ENCODE measurements around the gene SCNM1.
"Not testable (repeated sequence)": the region's sequence is repeated elsewhere in the genome, so short reads cannot be mapped to it uniquely, and the experiment has no call there.

Gene SCNM1

DNA sequence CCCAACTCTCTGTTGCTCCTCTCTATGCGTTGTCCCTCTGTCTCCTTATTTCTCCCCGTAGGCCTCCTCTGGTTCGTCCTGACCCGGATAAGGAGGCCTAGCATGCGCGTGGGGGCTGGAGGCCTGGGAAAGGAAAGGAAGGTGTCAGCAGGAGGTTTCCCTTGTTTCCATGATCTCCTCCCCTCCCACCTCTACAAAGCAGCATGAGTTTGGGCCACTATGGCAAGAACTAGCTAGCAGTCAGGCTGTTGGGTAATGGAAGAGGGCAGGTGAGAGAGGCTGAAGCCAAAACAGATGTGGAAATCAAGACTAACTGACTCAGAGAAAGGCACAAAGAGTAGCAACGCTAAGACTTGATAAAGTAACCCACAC, 18.8 kb upstream of the SCNM1 start:
- no peak for DNase-seq

DNA sequence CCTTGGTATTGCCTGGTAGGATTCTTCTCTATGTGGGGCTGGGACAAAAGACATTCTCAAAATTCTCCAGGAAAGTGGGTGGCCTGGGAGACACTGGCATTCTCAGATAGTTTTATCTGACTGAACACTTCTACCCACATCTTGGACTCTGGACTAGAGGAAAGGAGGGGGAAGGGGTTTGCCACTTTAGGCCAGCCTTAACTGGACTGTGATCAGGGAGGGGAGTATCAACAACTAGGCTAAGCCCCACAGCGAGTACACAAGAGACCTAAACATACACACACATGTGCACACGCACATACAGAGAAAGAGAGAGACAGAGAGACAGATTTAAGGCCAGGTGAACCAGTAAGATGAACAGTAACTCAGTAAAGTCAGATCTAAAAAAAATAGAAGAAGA, 18.3 kb upstream of the SCNM1 start:
- DNase-seq: no peak

DNA sequence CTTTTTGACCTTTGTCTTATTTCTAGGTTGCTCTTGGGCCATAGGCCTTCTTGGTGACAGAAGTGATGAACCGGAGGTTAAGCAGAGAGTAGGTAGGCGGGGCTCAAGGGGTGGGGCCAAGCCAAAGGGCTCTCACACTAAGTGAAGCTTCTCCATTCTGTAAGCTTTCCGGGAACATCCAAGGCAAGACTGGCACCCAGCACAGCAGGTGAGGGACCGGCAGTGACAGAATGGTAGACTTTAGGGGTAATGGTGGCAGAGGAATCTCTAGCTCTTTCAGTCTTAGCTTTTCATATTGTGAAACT, 9.5 kb upstream of the SCNM1 start, which contains the start of gene TNFAIP8L2:
TSS of gene TNFAIP8L2 (plus strand) at position 135 of the 305 bp plus-strand sequence. CDS start 2,049 bp downstream, outside the sequence.
- DNase-seq: peak; percentile 78

DNA sequence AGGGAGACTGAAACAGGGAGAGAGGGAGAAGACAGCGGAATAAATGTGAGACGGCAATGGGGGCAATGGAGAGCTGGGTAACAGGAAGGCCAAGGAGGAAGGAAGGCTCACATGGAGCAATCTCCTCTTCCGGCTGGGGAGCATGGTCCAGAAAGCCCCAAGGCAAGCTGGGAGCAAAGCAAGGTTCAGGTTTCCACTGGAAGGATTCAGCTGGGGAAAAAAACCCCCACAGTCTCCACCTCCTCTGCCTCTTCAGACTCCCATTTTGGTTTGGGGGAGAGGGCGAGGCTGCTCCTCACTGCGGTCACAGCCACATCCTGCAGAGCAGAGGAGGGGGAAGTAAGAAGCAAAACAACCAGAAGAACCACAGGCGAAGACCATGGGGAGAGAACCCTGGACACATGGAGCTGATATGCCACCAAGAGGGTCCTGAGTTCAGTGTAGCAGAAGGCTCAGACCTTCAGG, 8.8 kb upstream of the SCNM1 start:
- DNase-seq: peak; percentile 57

- DNase-seq: no peak
Observed at GRCh38 chr1:151158326-151158725, 7.6 kb upstream of the SCNM1 start.

DNA sequence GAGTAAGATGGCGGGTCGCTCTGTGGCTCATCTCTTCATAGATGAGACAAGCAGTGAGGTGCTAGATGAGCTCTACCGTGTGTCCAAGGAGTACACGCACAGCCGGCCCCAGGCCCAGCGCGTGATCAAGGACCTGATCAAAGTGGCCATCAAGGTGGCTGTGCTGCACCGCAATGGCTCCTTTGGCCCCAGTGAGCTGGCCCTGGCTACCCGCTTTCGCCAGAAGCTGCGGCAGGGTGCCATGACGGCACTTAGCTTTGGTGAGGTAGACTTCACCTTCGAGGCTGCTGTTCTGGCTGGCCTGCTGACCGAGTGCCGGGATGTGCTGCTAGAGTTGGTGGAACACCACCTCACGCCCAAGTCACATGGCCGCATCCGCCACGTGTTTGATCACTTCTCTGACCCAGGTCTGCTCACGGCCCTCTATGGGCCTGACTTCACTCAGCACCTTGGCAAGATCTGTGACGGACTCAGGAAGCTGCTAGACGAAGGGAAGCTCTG, 7.1 kb upstream of the SCNM1 start:
- no peak for DNase-seq

DNA sequence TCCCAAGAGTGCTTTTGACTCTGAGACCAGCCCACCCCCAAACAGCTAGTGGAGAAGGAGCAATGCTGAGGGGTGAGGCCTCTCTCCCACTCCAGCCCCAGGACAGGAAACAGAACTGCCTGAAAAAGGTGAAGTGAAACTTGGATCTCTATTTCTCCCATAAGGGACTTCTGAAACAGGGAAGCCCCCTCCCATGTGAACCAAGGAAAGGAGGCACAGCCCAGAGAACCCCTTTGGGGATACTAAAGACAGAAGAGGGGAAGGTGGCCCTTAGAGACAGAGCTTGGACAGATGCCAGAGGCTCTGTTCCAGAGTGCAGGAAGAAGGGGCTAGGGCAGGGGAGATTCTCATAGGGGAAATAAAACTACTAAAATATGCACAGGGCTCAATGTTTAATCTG, 6.6 kb upstream of the SCNM1 start:
- no peak for DNase-seq

- DNase-seq: no peak
Observed at GRCh38 chr1:151164732-151165280, 1.1 kb upstream of the SCNM1 start.

- no peak for DNase-seq
Observed at GRCh38 chr1:151165281-151165737, 635 bp upstream of the SCNM1 start.

- no peak for DNase-seq
Observed at GRCh38 chr1:151166505-151166956, 587 bp downstream of the SCNM1 start.

- no peak for DNase-seq
Observed at GRCh38 chr1:151167116-151167515, 1.2 kb downstream of the SCNM1 start.

DNA sequence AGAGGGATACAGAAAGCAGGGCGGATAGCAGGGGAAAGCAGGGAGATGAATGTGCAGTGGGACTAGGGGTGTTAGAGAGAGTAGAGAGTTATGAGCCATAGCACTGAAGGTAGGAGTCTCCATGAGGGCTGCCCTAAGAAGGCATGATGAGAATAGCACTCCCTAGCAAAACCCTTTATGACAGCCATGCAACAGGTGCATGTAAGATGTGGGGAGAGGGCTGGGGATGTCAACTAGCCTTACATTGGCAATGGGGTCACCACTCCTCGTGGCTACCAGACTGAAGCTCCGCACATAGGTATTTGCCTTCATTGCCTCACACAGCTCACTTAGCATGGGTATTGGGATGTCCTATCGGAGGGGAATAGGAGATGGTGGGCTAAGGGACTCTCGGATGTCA, 5.2 kb downstream of the SCNM1 start:
- DNase-seq: no peak

DNA sequence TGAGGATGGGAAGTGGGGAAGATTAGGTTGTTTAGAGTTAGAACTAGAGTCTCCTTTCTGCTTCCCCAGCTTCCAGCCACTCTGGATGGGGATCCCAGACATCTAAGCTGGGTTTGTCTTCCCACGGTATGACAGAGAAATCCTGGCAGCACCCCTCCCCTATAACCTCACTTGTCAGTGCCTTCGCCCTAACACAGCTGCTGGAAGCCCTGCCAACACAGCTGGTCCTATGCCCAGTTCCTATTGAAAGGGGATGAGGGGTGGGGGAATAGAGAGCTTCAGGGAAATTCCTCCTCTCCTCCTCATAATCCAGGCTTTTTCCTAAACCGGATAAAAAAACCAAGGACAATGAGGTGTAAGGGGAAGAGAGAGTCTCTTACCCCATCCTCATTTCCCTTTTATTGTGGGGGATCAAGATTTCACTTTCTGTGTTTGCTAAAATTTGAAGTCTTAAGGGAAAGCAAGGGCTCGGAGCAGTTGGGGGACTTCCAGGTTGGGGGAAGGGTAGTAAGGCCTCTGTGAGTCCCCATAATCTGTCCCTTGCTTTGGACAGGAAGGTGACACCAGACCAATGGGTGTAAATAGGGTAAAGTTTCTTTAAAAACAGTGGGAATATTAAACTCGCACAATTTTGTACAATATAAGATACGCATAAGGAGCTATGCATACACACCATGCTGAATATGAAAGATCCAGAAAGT, 9.2 kb downstream of the SCNM1 start:
- DNase-seq: no peak

DNA sequence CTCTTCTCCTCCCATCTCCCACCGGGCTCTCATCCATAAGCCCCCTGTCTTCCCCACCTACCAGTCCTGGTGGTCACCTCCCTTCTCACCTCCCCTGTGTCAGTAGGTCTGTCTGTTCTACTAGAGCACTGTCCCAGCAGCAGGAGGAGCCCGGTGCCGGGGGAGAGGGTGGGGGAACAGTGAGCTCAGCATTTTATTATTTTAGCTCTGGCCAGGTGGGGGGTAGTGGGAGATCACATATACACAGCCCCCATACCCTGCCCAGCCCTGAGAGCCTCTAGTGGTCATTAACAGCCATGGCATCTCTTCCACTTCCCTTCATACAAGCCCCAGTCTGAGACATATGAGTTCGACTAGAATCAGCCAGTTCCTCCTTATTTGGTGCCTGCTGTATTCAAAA, 9.9 kb downstream of the SCNM1 start, which contains the start of gene TMOD4:
TSS of gene TMOD4 (minus strand) at position 119 of the 400 bp plus-strand sequence. CDS start 1,106 bp downstream, outside the sequence.
- DNase-seq: no peak

DNA sequence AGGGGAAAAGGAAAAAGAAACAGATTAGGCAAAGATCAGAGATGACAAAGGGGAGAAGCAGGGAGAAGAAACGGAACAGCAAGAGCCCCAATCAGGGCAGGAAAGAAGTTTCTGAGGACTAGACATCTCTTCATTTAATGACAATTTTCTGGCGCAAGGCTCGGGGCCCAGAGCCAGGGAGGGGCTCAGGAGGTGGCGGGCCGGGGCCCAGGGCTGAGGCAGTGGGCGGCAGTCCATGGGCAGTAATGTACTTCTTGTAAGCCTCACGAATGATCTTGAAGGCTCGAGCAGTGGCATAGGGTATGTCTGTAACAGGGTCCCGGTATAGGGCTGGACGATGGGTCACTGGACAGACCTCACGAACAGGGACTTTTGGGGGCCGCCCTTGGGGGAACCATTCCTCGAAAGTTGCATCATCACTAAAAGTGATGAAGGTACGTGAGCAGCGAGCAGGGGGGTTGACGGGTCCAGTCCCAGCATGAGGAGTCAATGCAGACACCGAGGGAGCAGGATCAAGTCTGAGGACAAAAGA, 10.6 kb downstream of the SCNM1 start:
- DNase-seq: no peak

GRCh38 chr1:151184211-151184610, 18.3 kb downstream of the SCNM1 start:
- DNase-seq: no peak

DNA sequence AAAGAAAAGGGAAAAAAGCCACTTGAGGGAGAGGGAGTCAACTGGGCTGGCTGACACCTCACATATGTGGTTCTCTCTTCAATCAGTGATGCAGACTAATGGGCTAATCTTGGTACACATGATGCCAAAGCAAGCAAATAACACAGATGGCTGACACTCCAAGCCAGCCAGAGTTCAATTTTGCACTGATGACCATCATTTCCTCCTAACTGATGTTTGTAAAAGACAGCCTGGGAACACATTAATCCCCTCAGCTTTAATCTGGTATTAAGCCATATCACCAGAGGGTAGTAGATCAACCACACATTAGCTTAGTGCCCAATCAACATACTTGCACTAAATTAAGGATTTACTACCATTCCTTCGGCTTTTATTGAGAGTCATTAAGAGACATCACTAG, 21.3 kb downstream of the SCNM1 start:
- no peak for DNase-seq

GRCh38 chr1:151188667-151189066, 22.7 kb downstream of the SCNM1 start:
- not testable (repeated sequence) for DNase-seq

DNA sequence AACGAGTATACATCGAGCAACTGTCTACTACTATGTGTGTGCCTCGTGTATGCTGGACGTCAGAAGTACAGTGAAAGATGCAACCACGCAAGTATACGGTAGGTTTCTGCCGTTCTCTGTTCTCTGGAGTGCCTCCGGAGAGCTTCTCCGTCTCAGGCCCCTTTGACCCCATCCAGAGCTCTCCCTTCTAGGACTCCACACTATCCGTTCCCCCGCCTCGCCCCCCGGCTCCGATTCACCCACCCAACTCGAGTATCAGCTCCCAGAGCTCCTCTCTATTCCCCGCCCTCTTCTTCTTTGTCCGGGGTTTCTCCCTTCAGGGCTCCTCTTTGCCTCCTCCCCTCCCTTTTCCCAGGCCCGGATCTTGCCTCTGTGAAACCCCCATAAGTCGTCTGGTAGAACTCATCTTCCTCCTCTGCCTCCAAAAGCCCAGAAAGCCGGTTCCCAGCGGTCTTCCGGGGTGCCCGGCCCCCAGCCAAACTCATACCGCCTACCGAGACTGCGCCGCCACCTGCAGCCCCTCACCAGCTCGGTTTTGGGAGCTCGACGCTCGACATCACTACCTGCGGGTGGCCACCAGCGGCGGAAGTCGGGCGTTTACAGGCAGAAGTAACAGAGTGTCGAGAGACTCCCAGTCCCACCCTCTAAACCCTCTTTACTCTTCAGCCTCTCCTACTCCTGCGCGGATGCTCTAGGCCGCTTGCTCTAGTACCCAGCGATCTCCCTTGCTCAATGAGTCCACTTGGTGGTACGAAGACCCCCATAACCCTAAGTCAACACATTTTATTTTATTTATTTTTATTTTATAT, 23.9 kb downstream of the SCNM1 start, which contains the start of gene VPS72:
TSS of gene VPS72 (minus strand) at position 561 of the 809 bp plus-strand sequence. CDS start at position 485, 76 bp downstream.
- peak; percentile 82 for DNase-seq

GRCh38 chr1:151192047-151192446, 26.1 kb downstream of the SCNM1 start:
- DNase-seq: no peak

DNA sequence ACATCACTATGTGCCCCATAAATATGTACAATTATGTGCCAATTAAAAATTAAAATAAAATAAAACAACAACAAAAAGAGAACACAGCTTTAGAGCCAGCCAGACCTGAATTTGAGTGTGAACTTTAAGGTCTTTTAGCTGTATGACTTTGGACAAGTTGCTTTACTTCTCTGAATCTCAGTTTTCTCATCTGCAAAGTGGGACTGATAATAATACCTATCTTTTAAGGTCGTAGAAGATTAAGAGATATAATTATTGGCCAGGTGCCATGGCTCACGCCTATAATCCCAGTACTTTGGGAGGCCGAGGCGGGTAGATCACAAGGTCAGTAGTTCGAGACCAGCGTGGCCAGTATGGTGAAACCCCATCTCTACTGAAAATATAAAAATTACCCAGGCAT, 27.4 kb downstream of the SCNM1 start:
- no peak for DNase-seq

DNA sequence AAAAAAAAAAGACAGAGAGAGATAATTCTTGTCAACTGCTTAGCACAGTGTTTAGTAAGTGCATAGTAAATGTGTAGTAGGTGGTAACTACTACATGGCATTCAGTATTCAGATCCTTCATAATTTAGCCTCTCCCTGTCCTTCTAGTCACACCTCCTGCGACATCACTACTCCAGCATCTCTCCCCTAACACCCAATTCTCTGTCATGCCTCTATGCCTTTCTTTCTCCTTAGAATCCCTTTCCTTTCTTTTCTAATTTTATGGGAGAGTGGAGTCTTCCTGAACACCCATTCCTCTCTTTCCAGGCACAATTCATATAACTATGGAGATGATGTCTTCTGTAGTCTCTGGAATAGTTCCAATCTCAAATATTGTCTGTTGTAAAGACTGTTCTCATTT, 27.9 kb downstream of the SCNM1 start:
- no peak for DNase-seq
